ENCODE measurements around the gene PRPF4. TPM values are rescaled to one million over a fixed set of nuclear protein-coding genes. Genes with fewer than 3 reads are reported as not detected.
"Not testable (repeated sequence)": the region's sequence is repeated elsewhere in the genome, so short reads cannot be mapped to it uniquely, and the experiment has no call there.

The PRPF4 gene
- total RNA-seq, 6 experiments from 2014 or later: 6.9 to 13.0 (median 10.1) TPM

DNA sequence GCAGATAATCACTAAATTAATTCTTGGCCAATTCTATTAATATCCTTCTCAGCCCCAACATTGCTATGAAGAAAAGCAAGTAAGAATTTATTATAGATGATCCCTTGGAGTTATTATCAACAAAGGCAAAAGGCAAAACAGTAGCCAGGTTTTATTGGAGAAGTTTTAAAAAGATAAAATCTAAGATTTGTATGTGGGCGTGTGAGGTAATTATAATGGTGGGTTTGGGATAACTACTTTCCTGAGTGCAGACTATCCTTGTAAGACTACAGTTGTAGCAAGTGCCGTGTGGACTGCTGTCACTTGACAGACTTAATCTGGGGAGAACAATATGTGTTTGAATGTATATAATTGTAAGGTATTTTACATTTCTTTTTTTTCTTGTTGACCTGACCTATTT is 30.9 kb upstream of the PRPF4 start:
- WGBS (ENCODE audit: insufficient coverage, low coverage, low lambda C conversion rate, missing lambda C conversion rate): 86% methylated on average over 2 of the region's 2 CpGs
- intact Hi-C loops (cut with DNase I): no loop called here
- no peak overlapping the region for H3K27ac ChIP-seq
- no peaks in the 10 kb centered on the region for H3K36me3 ChIP-seq
- peaks cover 0 to 7% (median under 1%) of the 10 kb centered on the region in 4 donors for H3K4me1 ChIP-seq
- no peak for TF ChIP-seq CTCF (IDR thresholded peaks at IDR 0.05)
- no peaks in the 10 kb centered on the region for H3K27me3 ChIP-seq
- H3K9me3 ChIP-seq: no peaks in the 10 kb centered on the region
- DNase-seq: no peak
- no peak for ATAC-seq
- H3K4me3 ChIP-seq: no peak overlapping the region

GRCh38 chr9:113245894-113246293 is 29.6 kb upstream of the PRPF4 start:
- DNase-seq (no peak), ATAC-seq (no peak)
- Histone ChIP-seq H3K4me3 (no peak overlapping the region), H3K27ac (no peak overlapping the region), H3K27me3 (no peaks in the 10 kb centered on the region), H3K9me3 (no peaks in the 10 kb centered on the region), H3K36me3 (no peaks in the 10 kb centered on the region), H3K4me1 (peaks cover 0 to 4% (median 0%) of the 10 kb centered on the region in 4 donors)
- intact Hi-C loops (cut with DNase I): no loop called here
- WGBS (ENCODE audit: insufficient coverage, low coverage, low lambda C conversion rate, missing lambda C conversion rate): 83% methylated on average over 4 of the region's 4 CpGs
- TF ChIP-seq CTCF (IDR thresholded peaks at IDR 0.05): no peak
- TF ChIP-seq POLR2A (IDR thresholded peaks at IDR 0.05): no peak

DNA sequence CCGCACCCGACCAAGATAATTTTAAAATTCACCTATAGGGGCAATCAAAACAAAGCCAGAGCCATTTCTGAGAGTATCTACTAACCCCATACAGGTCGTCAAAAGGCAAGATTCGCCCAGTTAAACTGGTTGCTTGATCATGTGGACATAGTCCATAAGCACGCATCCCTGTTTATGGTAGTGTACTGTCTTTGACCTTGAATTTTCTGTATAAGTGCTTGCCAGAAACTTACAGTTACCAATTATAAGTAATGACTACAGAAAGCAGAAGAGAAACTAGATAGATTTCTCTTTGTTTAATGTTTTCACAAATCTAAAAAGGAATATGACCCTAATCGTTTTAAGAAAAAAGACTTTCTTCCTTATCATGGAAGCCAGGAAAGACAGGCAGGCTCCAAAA is 28.5 kb upstream of the PRPF4 start:
- ATAC-seq (no peak), DNase-seq (no peak)
- Histone ChIP-seq H3K27ac (no peak overlapping the region), H3K36me3 (no peaks in the 10 kb centered on the region), H3K27me3 (no peaks in the 10 kb centered on the region), H3K9me3 (no peaks in the 10 kb centered on the region), H3K4me3 (no peak overlapping the region), H3K4me1 (peaks cover 0 to 4% (median 0%) of the 10 kb centered on the region in 4 donors)
- 61% methylated on average over 5 of the region's 6 CpGs for WGBS (ENCODE audit: insufficient coverage, low coverage, low lambda C conversion rate, missing lambda C conversion rate)
- TF ChIP-seq CTCF (IDR thresholded peaks at IDR 0.05): no peak
- TF ChIP-seq POLR2A (IDR thresholded peaks at IDR 0.05): no peak
- intact Hi-C loops (cut with DNase I): no loop called here

DNA sequence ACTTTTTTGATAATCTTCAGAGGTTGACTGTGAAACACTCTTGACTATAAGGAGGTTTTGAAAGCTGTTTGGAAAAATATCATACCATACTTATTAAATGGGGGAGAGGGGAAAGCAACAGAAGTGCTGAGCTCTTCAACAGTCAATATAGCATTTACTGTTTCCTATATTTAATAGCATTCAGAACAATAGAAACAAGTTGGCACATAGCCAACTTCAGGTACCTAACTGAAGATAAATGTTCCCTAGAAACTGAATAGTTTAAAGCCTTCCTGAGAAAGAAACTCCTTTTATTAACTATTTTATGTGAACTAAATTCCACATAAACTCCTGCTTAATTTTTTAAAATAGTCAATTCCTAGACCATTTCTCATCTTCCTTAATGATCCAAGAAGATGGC is 27.8 kb upstream of the PRPF4 start:
- DNase-seq: no peak
- intact Hi-C loops (cut with DNase I): no loop called here
- H3K36me3 ChIP-seq: no peaks in the 10 kb centered on the region
- H3K27ac ChIP-seq: no peak overlapping the region
- H3K4me1 ChIP-seq: no peaks in the 10 kb centered on the region
- no peak for TF ChIP-seq POLR2A (IDR thresholded peaks at IDR 0.05)
- TF ChIP-seq CTCF (IDR thresholded peaks at IDR 0.05): no peak
- H3K4me3 ChIP-seq: no peak overlapping the region
- H3K9me3 ChIP-seq: no peaks in the 10 kb centered on the region
- no peak for ATAC-seq
- H3K27me3 ChIP-seq: no peaks in the 10 kb centered on the region

DNA sequence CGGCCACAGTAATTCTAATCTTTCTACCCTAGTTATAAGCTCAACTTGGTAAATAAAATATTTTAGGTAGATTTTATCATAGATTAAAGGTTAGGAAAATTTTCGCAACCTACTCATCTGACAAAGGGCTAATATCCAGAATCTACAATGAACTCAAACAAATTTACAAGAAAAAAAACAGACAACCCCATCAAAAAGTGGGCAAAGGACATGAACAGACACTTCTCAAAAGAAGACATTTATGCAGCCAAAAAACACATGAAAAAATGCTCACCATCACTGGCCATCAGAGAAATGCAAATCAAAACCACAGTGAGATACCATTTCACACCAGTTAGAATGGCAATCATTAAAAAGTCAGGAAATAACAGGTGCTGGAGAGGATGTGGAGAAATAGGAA is 25.8 kb upstream of the PRPF4 start:
- ATAC-seq; DNase-seq; H3K4me3 ChIP-seq; H3K4me1 ChIP-seq; H3K27me3 ChIP-seq; H3K27ac ChIP-seq; H3K9me3 ChIP-seq; intact Hi-C loops (cut with DNase I); H3K36me3 ChIP-seq: not testable (repeated sequence)
- WGBS (ENCODE audit: insufficient coverage, low coverage, low lambda C conversion rate, missing lambda C conversion rate): 77% methylated on average over 2 of the region's 2 CpGs
